ENCODE results near the gene FGFRL1.

Gene FGFRL1

GRCh38 chr4:1018147-1019020 is 7.0 kb downstream of the FGFRL1 start:
- ATAC-seq (ENCODE audit: insufficient read depth, low read depth), result no peak
- Histone ChIP-seq H3K9ac (ENCODE audit: low read depth, low read length) (no peak overlapping the region), H3K4me1 (ENCODE audit: insufficient read depth, low read length) (no peaks in the 10 kb centered on the region), H3K79me2 (ENCODE audit: insufficient read depth, low read length) (no peaks in the 10 kb centered on the region), H3K27ac (ENCODE audit: low read length) (no peak overlapping the region), H3K27me3 (ENCODE audit: insufficient read depth, low read length, poor library complexity) (no peaks in the 10 kb centered on the region), H3K4me3 (ENCODE audit: low read depth in 1 of 2, low read length in 2 of 2) (no peak overlapping the region), H3K36me3 (ENCODE audit: insufficient read depth, low read length) (no peaks in the 10 kb centered on the region), H4K20me1 (ENCODE audit: insufficient read depth, low read length) (peaks cover 4% of the 10 kb centered on the region; the same call in 1 of the 2 replicates), H2AFZ (ENCODE audit: low read depth, low read length) (no peak overlapping the region), H3K4me2 (ENCODE audit: insufficient read depth, low read length) (no peak overlapping the region), H3K9me3 (ENCODE audit: insufficient read depth, low read length, severe bottlenecking) (no peaks in the 10 kb centered on the region)
- TF ChIP-seq CTCF (IDR thresholded peaks at IDR 0.05; ENCODE audit: borderline replicate concordance, extremely low read depth, low read length, poor library complexity, severe bottlenecking) (no peak), EZH2 (IDR thresholded peaks at IDR 0.05; ENCODE audit: borderline replicate concordance, low read depth, low read length, severe bottlenecking) (no peak)
- DNase-seq, result no peak

DNA sequence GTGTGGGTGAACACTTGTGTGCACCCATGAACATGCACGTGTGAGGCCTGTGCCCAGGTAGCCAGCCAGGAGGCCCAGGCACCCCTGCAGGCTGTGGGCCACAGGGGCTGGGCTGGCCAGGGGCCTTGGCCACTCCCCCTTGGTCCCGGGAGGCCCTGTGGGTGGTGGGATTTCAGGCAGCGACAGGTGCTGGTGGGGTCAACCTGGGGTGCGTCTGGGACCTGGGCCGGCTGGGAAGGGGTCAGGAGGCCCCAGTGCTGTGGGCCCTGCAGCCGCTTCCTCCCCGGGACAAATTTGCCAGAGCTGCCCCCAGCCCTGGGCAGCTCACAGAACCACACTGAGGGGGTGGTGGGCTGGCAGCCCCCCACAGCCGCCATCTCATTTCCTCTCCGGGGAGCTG is 7.9 kb downstream of the FGFRL1 start:
- Histone ChIP-seq H2AFZ (ENCODE audit: low read depth, low read length) (no peak overlapping the region), H3K4me1 (ENCODE audit: insufficient read depth, low read length) (no peaks in the 10 kb centered on the region), H3K27me3 (ENCODE audit: insufficient read depth, low read length, poor library complexity) (no peaks in the 10 kb centered on the region), H3K4me2 (ENCODE audit: insufficient read depth, low read length) (no peak overlapping the region), H3K9me3 (ENCODE audit: insufficient read depth, low read length, severe bottlenecking) (no peaks in the 10 kb centered on the region), H3K79me2 (ENCODE audit: insufficient read depth, low read length) (no peaks in the 10 kb centered on the region), H3K4me3 (ENCODE audit: low read depth in 1 of 2, low read length in 2 of 2) (no peak overlapping the region), H3K27ac (ENCODE audit: low read length) (no peak overlapping the region), H3K9ac (ENCODE audit: low read depth, low read length) (no peak overlapping the region), H4K20me1 (ENCODE audit: insufficient read depth, low read length) (peaks cover 4% of the 10 kb centered on the region; the same call in 1 of the 2 replicates), H3K36me3 (ENCODE audit: insufficient read depth, low read length) (no peaks in the 10 kb centered on the region)
- ATAC-seq (ENCODE audit: insufficient read depth, low read depth), result no peak
- no peak for DNase-seq
- TF ChIP-seq CTCF (IDR thresholded peaks at IDR 0.05; ENCODE audit: borderline replicate concordance, extremely low read depth, low read length, poor library complexity, severe bottlenecking) (no peak), EZH2 (IDR thresholded peaks at IDR 0.05; ENCODE audit: borderline replicate concordance, low read depth, low read length, severe bottlenecking) (no peak)

- Histone ChIP-seq H3K9me3 (ENCODE audit: insufficient read depth, low read length, severe bottlenecking) (no peaks in the 10 kb centered on the region), H4K20me1 (ENCODE audit: insufficient read depth, low read length) (peaks cover 4% of the 10 kb centered on the region; the same call in 1 of the 2 replicates), H3K9ac (ENCODE audit: low read depth, low read length) (no peak overlapping the region)
Measured at GRCh38 chr4:1019729-1020470, 8.5 kb downstream of the FGFRL1 start.

More at GRCh38 chr4:1019729-1020470, 8.5 kb downstream of the FGFRL1 start:
- no peak for TF ChIP-seq EZH2 (IDR thresholded peaks at IDR 0.05; ENCODE audit: borderline replicate concordance, low read depth, low read length, severe bottlenecking)
- no peak for TF ChIP-seq CTCF (IDR thresholded peaks at IDR 0.05; ENCODE audit: borderline replicate concordance, extremely low read depth, low read length, poor library complexity, severe bottlenecking)
- DNase-seq, result no peak
- Histone ChIP-seq H3K36me3 (ENCODE audit: insufficient read depth, low read length) (no peaks in the 10 kb centered on the region), H3K4me3 (ENCODE audit: low read depth in 1 of 2, low read length in 2 of 2) (no peak overlapping the region), H3K27me3 (ENCODE audit: insufficient read depth, low read length, poor library complexity) (no peaks in the 10 kb centered on the region), H3K4me2 (ENCODE audit: insufficient read depth, low read length) (no peak overlapping the region), H3K27ac (ENCODE audit: low read length) (no peak overlapping the region), H2AFZ (ENCODE audit: low read depth, low read length) (no peak overlapping the region), H3K79me2 (ENCODE audit: insufficient read depth, low read length) (no peaks in the 10 kb centered on the region), H3K4me1 (ENCODE audit: insufficient read depth, low read length) (no peaks in the 10 kb centered on the region)
- ATAC-seq (ENCODE audit: insufficient read depth, low read depth), result no peak

All from DND-41 (cell line).